ENCODE measurements around the gene SPATS1. TPM values are rescaled to one million over a fixed set of nuclear protein-coding genes. Genes with fewer than 3 reads are reported as not detected.
"Not testable (repeated sequence)": the region's sequence is repeated elsewhere in the genome, so short reads cannot be mapped to it uniquely, and the experiment has no call there.

The SPATS1 gene
- total and polyA plus RNA-seq, 8 donors = 0.18 to 0.19 TPM; not detected in 6

- Histone ChIP-seq H3K27ac (no peak overlapping the region), H3K9me3 (no peaks in the 10 kb centered on the region), H3K4me1 (no peaks in the 10 kb centered on the region), H3K36me3 (no peaks in the 10 kb centered on the region), H3K4me3 (no peak overlapping the region), H3K27me3 (peaks cover 0 to 3% (median 0%) of the 10 kb centered on the region in 4 donors)
- DNase-seq (no peak), ATAC-seq (no peak), FAIRE-seq (no peak)
- intact Hi-C loops (cut with DNase I) = no loop called here
- TF ChIP-seq, protein P1, sequence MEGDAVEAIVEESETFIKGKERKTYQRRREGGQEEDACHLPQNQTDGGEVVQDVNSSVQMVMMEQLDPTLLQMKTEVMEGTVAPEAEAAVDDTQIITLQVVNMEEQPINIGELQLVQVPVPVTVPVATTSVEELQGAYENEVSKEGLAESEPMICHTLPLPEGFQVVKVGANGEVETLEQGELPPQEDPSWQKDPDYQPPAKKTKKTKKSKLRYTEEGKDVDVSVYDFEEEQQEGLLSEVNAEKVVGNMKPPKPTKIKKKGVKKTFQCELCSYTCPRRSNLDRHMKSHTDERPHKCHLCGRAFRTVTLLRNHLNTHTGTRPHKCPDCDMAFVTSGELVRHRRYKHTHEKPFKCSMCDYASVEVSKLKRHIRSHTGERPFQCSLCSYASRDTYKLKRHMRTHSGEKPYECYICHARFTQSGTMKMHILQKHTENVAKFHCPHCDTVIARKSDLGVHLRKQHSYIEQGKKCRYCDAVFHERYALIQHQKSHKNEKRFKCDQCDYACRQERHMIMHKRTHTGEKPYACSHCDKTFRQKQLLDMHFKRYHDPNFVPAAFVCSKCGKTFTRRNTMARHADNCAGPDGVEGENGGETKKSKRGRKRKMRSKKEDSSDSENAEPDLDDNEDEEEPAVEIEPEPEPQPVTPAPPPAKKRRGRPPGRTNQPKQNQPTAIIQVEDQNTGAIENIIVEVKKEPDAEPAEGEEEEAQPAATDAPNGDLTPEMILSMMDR (IDR thresholded peaks at IDR 0.05) = no peak
Measured at GRCh38 chr6:44327096-44327495, 15.4 kb upstream of the SPATS1 start.

- FAIRE-seq (no peak), ATAC-seq (no peak), DNase-seq (no peak)
- TF ChIP-seq, protein P1 (IDR thresholded peaks at IDR 0.05) = no peak
- Histone ChIP-seq H3K36me3 (no peaks in the 10 kb centered on the region), H3K9me3 (no peaks in the 10 kb centered on the region), H3K4me3 (no peak overlapping the region), H3K4me1 (no peaks in the 10 kb centered on the region), H3K27me3 (peaks cover 0 to 5% (median 0%) of the 10 kb centered on the region in 4 donors), H3K27ac (no peak overlapping the region)
- 39 to 83% methylated on average over 2 of the region's 2 CpGs for WGBS, 2 donors
- intact Hi-C loops (cut with DNase I) = no loop called here
Measured at GRCh38 chr6:44327760-44328159, 14.7 kb upstream of the SPATS1 start.

DNA sequence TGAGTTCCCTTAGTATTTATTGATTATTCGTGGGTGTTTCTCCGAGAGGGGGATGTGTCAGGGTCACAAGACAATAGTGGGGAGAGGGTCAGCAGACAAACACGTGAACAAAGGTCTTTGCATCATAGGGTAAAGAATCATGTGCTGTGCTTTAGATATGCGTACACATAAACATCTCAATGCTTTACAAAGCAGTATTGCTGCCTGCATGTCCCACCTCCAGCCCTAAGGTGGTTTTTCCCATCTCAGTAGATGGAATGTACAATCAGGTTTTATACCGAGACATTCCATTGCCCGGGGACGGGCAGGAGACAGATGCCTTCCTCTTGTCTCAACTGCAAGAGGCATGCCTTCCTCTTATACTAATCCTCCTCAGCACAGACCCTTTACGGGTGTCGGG, 14.2 kb upstream of the SPATS1 start:
- H3K27me3 ChIP-seq; ATAC-seq; H3K9me3 ChIP-seq; H3K36me3 ChIP-seq; H3K4me1 ChIP-seq; H3K4me3 ChIP-seq; DNase-seq; H3K27ac ChIP-seq; FAIRE-seq; intact Hi-C loops (cut with DNase I): not testable (repeated sequence)
- WGBS, 2 donors = 20% methylated on average over 7 of the region's 9 CpGs

- 48 to 55% methylated on average over 5 of the region's 5 CpGs for WGBS, 2 donors
- Histone ChIP-seq H3K9me3 (no peaks in the 10 kb centered on the region), H3K36me3 (no peaks in the 10 kb centered on the region), H3K27me3 (peaks cover 0 to 5% (median 0%) of the 10 kb centered on the region in 4 donors), H3K4me1 (no peaks in the 10 kb centered on the region), H3K27ac (no peak overlapping the region), H3K4me3 (no peak overlapping the region)
- intact Hi-C loops (cut with DNase I) = loop anchor here in 2 of 3 donors (5.0 to 10.0 kb wide), 2 partner anchors 63 to 155 kb away; partner anchors contain the start of gene NFKBIE (in 1 of the 2)
- ATAC-seq = no peak
- no peak for DNase-seq
- TF ChIP-seq, protein P1 (IDR thresholded peaks at IDR 0.05) = no peak
- FAIRE-seq = no peak
Measured at GRCh38 chr6:44329858-44330257, 12.6 kb upstream of the SPATS1 start.

DNA sequence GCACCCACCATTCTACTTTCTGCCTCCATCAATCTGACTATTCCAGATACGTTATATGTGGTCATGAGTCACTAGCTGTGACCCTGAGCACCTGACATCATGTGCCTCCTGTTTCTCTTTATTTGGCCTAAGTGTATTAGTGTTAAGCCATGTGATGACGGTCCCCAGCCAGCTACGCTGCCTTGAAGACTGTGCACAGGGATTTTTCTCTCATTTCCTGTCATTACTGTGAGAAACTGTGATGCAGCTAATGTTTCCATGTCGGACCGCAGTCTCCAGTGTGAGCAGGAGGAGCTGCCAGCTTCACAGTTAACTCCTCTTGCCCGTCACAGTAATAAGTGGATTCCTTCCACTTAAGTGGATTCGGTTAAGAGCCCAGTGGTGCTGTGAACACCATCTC, 9.9 kb upstream of the SPATS1 start:
- peaks cover 0 to 5% (median 0%) of the 10 kb centered on the region in 4 donors for H3K27me3 ChIP-seq
- 53 to 56% methylated on average over 7 of the region's 7 CpGs for WGBS, 2 donors
- FAIRE-seq (no peak), DNase-seq (no peak), ATAC-seq (no peak)
- no peak overlapping the region for H3K4me3 ChIP-seq
- no peak overlapping the region for H3K27ac ChIP-seq
- intact Hi-C loops (cut with DNase I) = loop anchor here in 2 of 3 donors (5.0 to 10.0 kb wide), 2 partner anchors 65 to 158 kb away; partner anchors contain the start of gene NFKBIE (in 1 of the 2)
- no peaks in the 10 kb centered on the region for H3K4me1 ChIP-seq
- H3K36me3 ChIP-seq = no peaks in the 10 kb centered on the region
- H3K9me3 ChIP-seq = no peaks in the 10 kb centered on the region
- TF ChIP-seq, protein P1 (IDR thresholded peaks at IDR 0.05) = no peak
